Measurements from ENCODE around the gene KLHL13. TPM values are rescaled to one million over a fixed set of nuclear protein-coding genes. Genes with fewer than 3 reads are reported as not detected.

The KLHL13 gene, protein sequence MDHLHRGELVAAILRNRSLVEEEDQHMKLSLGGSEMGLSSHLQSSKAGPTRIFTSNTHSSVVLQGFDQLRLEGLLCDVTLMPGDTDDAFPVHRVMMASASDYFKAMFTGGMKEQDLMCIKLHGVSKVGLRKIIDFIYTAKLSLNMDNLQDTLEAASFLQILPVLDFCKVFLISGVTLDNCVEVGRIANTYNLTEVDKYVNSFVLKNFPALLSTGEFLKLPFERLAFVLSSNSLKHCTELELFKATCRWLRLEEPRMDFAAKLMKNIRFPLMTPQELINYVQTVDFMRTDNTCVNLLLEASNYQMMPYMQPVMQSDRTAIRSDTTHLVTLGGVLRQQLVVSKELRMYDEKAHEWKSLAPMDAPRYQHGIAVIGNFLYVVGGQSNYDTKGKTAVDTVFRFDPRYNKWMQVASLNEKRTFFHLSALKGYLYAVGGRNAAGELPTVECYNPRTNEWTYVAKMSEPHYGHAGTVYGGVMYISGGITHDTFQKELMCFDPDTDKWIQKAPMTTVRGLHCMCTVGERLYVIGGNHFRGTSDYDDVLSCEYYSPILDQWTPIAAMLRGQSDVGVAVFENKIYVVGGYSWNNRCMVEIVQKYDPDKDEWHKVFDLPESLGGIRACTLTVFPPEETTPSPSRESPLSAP
- 19.0 and 22.1 TPM in 2 replicates for total RNA-seq

DNA sequence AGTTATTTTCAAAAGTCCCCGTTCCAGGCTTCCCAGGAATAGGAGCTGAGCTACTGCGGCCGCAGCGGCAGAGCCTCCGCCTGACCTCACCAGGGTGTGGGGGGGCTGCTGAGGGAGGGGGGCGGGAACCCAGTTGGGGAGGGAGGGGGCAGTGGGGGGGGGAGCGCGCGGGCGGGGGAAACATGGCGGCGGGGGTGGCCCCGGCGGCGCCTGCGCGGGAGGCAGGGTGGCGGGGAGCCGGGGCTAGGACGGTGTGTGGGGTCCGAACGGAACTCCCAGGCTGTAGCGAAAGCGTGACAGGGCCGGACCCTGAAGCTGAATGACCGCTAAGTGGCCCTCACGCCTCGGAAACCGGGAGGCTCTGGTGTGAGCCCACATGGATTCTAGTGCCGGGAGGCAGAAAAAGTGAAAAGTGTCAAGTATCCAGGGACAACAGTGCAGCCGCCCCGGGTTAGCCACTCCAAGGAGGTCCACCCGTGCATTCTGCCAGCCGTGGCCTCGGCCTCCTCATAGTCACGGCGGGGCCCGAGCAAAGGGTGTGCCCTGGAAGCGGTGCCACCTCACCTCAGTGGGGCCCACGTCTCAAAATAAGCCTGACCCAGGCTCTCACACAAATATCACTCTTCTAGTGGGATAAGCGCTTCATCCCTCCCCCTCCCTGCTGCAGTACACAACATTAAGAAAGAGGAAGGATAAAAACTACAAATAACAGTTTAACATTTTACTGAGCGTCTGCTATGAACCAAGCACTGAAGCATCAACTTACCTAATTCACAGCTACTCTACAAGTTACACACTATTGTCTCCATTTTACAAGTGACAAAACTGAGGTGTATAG is at the start of gene KLHL13:
TSS of gene KLHL13 (minus strand) at position 98 of the 838 bp plus-strand sequence. CDS start 88,337 bp downstream, outside the sequence.

Small RNAs within 50 kb of the gene (small RNA-seq; reads per million reads assigned to genes)
- gene RF00019, result not detected
- gene TUBB4BP3, result not detected

Other genes with a start within 250 kb of the KLHL13 start
- 33.2 and 33.5 TPM in 2 replicates for gene WDR44, start 229.3 kb upstream of the KLHL13 start, total RNA-seq